Upper lobe of left lung (tissue), 6 donors: ENCODE measurements around the gene BTBD6. TPM values are rescaled to one million over a fixed set of nuclear protein-coding genes. Genes with fewer than 3 reads are reported as not detected.

Experiments
- ATAC-seq, 2 donors: fragments of 200-7000 bp; cut with Tn5 transposase; one replicate each; pipeline ENCODE4 v1.9.1; 2022; ENCODE audit warnings: mild to moderate bottlenecking in 2 of 2, moderate library complexity in 2 of 2; ENCODE audit not compliant: low FRiP score in 2 of 2
- DNase-seq, 2 donors: peaks; one replicate each; pipeline ENCODE4 v3.0.0-alpha.2; 2019 to 2020
- H3K27ac ChIP-seq, 4 donors: fragments of 200-600 bp; sonication (generic); one replicate each; pipeline ENCODE4 v1.5.1; 2016 to 2019
- H3K27me3 ChIP-seq, 4 donors: fragments of 200-600 bp; sonication (generic); one replicate each; pipeline ENCODE4 v1.5.1; 2017 to 2019
- H3K36me3 ChIP-seq, 4 donors: fragments of 200-600 bp; sonication (generic); one replicate each; pipeline ENCODE4 v1.5.1; 2016 to 2019
- H3K4me1 ChIP-seq, 4 donors: fragments of 200-600 bp; sonication (generic); one replicate each; pipeline ENCODE4 v1.5.1; 2018 to 2019
- H3K4me3 ChIP-seq, 4 donors: fragments of 200-600 bp; sonication (generic); one replicate each; pipeline ENCODE4 v1.5.1; 2017 to 2019; ENCODE audit warnings: mild to moderate bottlenecking in 2 of 4, moderate library complexity in 1 of 4
- H3K9me3 ChIP-seq, 4 donors: fragments of 200-600 bp; sonication (generic); one replicate each; pipeline ENCODE4 v1.5.1; 2018 to 2019
- CTCF ChIP-seq, 6 experiments: fragments of 450-650 bp in 4 of 6; fragments of 200-600 bp in 2 of 6; sonication (generic) in 2 of 6; IDR thresholded peaks; one replicate each; pipeline ENCODE4 v1.5.1; 2016 to 2019; ENCODE audit warnings: antibody characterized with exemption in 6 of 6
- EP300 ChIP-seq, 4 donors: sonication (generic); formaldehyde crosslinking; IDR thresholded peaks; one replicate each; pipeline ENCODE4 v1.5.1; 2017; ENCODE audit warnings: antibody characterized with exemption in 4 of 4, control low read depth in 2 of 4
- POLR2A ChIP-seq, 4 donors: fragments of 450-650 bp; IDR thresholded peaks; one replicate each; pipeline ENCODE4 v1.5.1; 2016 to 2017; ENCODE audit warnings: antibody characterized with exemption in 4 of 4, mild to moderate bottlenecking in 2 of 4
- POLR2AphosphoS5 ChIP-seq, 2 donors: sonication (generic); formaldehyde crosslinking; IDR thresholded peaks; one replicate each; pipeline ENCODE4 v1.5.1; 2017; ENCODE audit warnings: antibody characterized with exemption in 2 of 2
- WGBS, 2 donors: methylation state at CpG; one replicate each; pipeline ENCODE4 v1.1.5; 2017 to 2018; 5-methylcytosine and 5-hydroxymethylcytosine counted together
- total RNA-seq, 6 donors: library from RNA; depleted of rRNA in 4 of 6; stranded (reverse); fragments of >200 nt in 4 of 6; gene quantifications; one replicate each; pipeline versions ENCODE4 v1.1.0 to v1.2.1, GENCODE V29; 2016 to 2021
- donor health status: DM: no; HTN: no; CAD: no; lungs with moderate emphysema.
- donor health status: DM: no; HTN: yes; CAD: no; lungs with severe emphysema.

BTBD6 gene
- total RNA-seq, 6 donors from 2014 or later = 36.4 to 71.7 (median 49.8) TPM

- no peak for DNase-seq
- Histone ChIP-seq H3K27ac (no peak overlapping the region), H3K27me3 (no peaks in the 10 kb centered on the region), H3K4me3 (no peak overlapping the region), H3K4me1 (no peaks in the 10 kb centered on the region), H3K9me3 (no peaks in the 10 kb centered on the region), H3K36me3 (peaks cover 0 to 40% (median 25%) of the 10 kb centered on the region in 4 donors)
- WGBS, 2 donors = 95 to 98% methylated on average over 14 to 19 of the region's 19 CpGs
- ATAC-seq = no peak
- TF ChIP-seq POLR2AphosphoS5 (IDR thresholded peaks at IDR 0.05) = no peak
- no peak for TF ChIP-seq EP300 (IDR thresholded peaks at IDR 0.05)
- TF ChIP-seq CTCF (IDR thresholded peaks at IDR 0.05) = no peak
- TF ChIP-seq POLR2A (IDR thresholded peaks at IDR 0.05) = no peak
Observed at GRCh38 chr14:105256292-105256960, 8.1 kb downstream of the BTBD6 start.

- no peak overlapping the region for H3K27ac ChIP-seq
- H3K36me3 ChIP-seq = peaks cover 0 to 31% (median 18%) of the 10 kb centered on the region in 4 donors
- DNase-seq = no peak
- TF ChIP-seq EP300 (IDR thresholded peaks at IDR 0.05) = no peak
- TF ChIP-seq POLR2A (IDR thresholded peaks at IDR 0.05) = no peak
- TF ChIP-seq POLR2AphosphoS5 (IDR thresholded peaks at IDR 0.05) = no peak
- TF ChIP-seq CTCF (IDR thresholded peaks at IDR 0.05) = no peak
- H3K4me1 ChIP-seq = no peaks in the 10 kb centered on the region
- no peaks in the 10 kb centered on the region for H3K9me3 ChIP-seq
- H3K4me3 ChIP-seq = no peak overlapping the region
- no peaks in the 10 kb centered on the region for H3K27me3 ChIP-seq
- ATAC-seq = no peak
- 85 to 93% methylated on average over 14 of the region's 15 CpGs for WGBS, 2 donors
Observed at GRCh38 chr14:105257464-105257863, 9.1 kb downstream of the BTBD6 start.

GRCh38 chr14:105258846-105259245 lies 10.5 kb downstream of the BTBD6 start:
- Histone ChIP-seq H3K4me1 (no peaks in the 10 kb centered on the region), H3K27ac (no peak overlapping the region), H3K36me3 (peaks cover 0 to 23% (median 11%) of the 10 kb centered on the region in 4 donors), H3K27me3 (no peaks in the 10 kb centered on the region), H3K9me3 (no peaks in the 10 kb centered on the region), H3K4me3 (no peak overlapping the region)
- DNase-seq (peak in 1 of 2 donors; percentile 65), ATAC-seq (no peak)
- WGBS, 2 donors = 82 to 87% methylated on average over 7 of the region's 7 CpGs
- TF ChIP-seq POLR2AphosphoS5 (IDR thresholded peaks at IDR 0.05) (no peak), EP300 (IDR thresholded peaks at IDR 0.05) (no peak), POLR2A (IDR thresholded peaks at IDR 0.05) (no peak), CTCF (IDR thresholded peaks at IDR 0.05) (no peak)

- H3K9me3 ChIP-seq = no peaks in the 10 kb centered on the region
- no peak for ATAC-seq
- no peak overlapping the region for H3K27ac ChIP-seq
- DNase-seq = peak in 1 of 2 donors; percentile 59
- H3K4me3 ChIP-seq = no peak overlapping the region
- TF ChIP-seq POLR2A (IDR thresholded peaks at IDR 0.05) (no peak), EP300 (IDR thresholded peaks at IDR 0.05) (no peak), CTCF (IDR thresholded peaks at IDR 0.05) (no peak), POLR2AphosphoS5 (IDR thresholded peaks at IDR 0.05) (no peak)
- no peaks in the 10 kb centered on the region for H3K27me3 ChIP-seq
- peaks cover 0 to 23% (median 11%) of the 10 kb centered on the region in 4 donors for H3K36me3 ChIP-seq
- 58 to 95% methylated on average over 2 to 12 of the region's 12 CpGs for WGBS, 2 donors
- no peaks in the 10 kb centered on the region for H3K4me1 ChIP-seq
Observed at GRCh38 chr14:105260959-105261358, 12.6 kb downstream of the BTBD6 start.

GRCh38 chr14:105261781-105262180 lies 13.4 kb downstream of the BTBD6 start:
- Histone ChIP-seq H3K4me3 (no peak overlapping the region), H3K27me3 (no peaks in the 10 kb centered on the region), H3K4me1 (no peaks in the 10 kb centered on the region), H3K9me3 (no peaks in the 10 kb centered on the region), H3K27ac (no peak overlapping the region), H3K36me3 (peaks cover 0 to 23% (median 11%) of the 10 kb centered on the region in 4 donors)
- WGBS, 2 donors = 88 to 90% methylated on average over 10 to 15 of the region's 20 CpGs
- DNase-seq (peak in 1 of 2 donors; percentile 76), ATAC-seq (peak; percentile 29 to 42)
- TF ChIP-seq POLR2A (IDR thresholded peaks at IDR 0.05) (no peak), CTCF (IDR thresholded peaks at IDR 0.05) (no peak), POLR2AphosphoS5 (IDR thresholded peaks at IDR 0.05) (no peak), EP300 (IDR thresholded peaks at IDR 0.05) (no peak)
